VCaP (cell line): ENCODE measurements around the gene TTC28.
"Not testable (repeated sequence)": the region's sequence is repeated elsewhere in the genome, so short reads cannot be mapped to it uniquely, and the experiment has no call there.

Source experiments
- H3K27ac ChIP-seq: fragments of 450-650 bp; 2 replicates; pipeline ENCODE4 v1.5.1; 2017
- CTCF ChIP-seq: fragments of 450-650 bp; conservative IDR thresholded peaks from 2 replicates; pipeline ENCODE4 v1.5.1; 2017; ENCODE audit warnings: mild to moderate bottlenecking, moderate library complexity

TTC28 gene

GRCh38 chr22:28075358-28075981 is 604.2 kb downstream of the TTC28 start:
- no peak overlapping the region for H3K27ac ChIP-seq
- TF ChIP-seq CTCF, result no peak

- no peak for TF ChIP-seq CTCF
- H3K27ac ChIP-seq, result no peak overlapping the region
These were observed 605.1 kb downstream of the TTC28 start for GRCh38 chr22:28074526-28074925.

GRCh38 chr22:28072066-28072465 is 607.6 kb downstream of the TTC28 start:
- no peak for TF ChIP-seq CTCF
- H3K27ac ChIP-seq, result no peak overlapping the region

- no peak overlapping the region for H3K27ac ChIP-seq
- no peak for TF ChIP-seq CTCF
These were observed 610.8 kb downstream of the TTC28 start for GRCh38 chr22:28068826-28069225.

- no peak overlapping the region for H3K27ac ChIP-seq
- no peak for TF ChIP-seq CTCF
These were observed 614.7 kb downstream of the TTC28 start for GRCh38 chr22:28064920-28065319.

- H3K27ac ChIP-seq, result no peak overlapping the region
These were observed 616.0 kb downstream of the TTC28 start for GRCh38 chr22:28063656-28064055.

GRCh38 chr22:28060594-28060993 is 619.0 kb downstream of the TTC28 start:
- H3K27ac ChIP-seq, result not testable (repeated sequence)

More at GRCh38 chr22:28063656-28064055, 616.0 kb downstream of the TTC28 start:
- TF ChIP-seq CTCF, result no peak

GRCh38 chr22:28058036-28058435 is 621.6 kb downstream of the TTC28 start:
- H3K27ac ChIP-seq, result no peak overlapping the region
- TF ChIP-seq CTCF, result no peak
